HG03342 (cell line): ENCODE measurements around the gene PNKP.

ENCODE experiments used
- ATAC-seq: cut with Tn5 transposase; IDR thresholded peaks from one replicate; pipeline ENCODE4 v1.9.1; 2021; ENCODE audit warnings: mild to moderate bottlenecking, moderate library complexity; ENCODE audit not compliant: unreplicated experiment

Gene PNKP

GRCh38 chr19:49860336-49861102, 6.9 kb downstream of the PNKP start:
- ATAC-seq: no peak

DNA sequence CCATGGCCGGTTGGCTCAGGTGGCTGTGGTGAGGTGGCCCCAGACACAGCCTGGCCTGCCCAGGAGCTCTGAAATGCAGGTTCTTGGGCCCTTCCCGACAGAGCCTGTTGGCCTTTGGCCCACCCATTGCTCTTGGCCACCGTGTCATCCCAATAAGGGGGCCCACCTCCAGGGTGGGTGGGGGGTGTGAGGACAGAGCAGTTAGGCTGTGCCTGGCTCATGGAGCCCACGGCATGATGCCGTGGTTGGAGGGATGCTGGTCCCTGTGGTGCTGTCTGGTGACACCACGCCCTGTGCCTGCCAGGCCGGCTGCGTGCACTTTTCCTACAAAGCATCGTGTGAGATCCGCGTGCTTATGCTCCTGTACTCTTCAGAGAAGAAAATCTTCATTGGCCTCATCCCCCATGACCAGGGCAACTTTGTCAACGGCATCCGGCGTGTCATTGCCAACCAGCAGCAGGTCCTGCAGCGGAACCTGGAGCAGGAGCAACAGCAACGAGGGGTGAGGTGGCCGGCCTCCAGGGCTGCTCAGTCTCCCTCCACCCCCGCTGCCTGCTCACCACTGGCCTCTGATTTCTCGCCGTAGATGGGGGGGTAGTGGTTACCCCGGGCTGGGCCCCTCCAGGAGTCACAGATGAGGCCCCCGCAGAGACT, 7.6 kb downstream of the PNKP start:
- no peak for ATAC-seq

DNA sequence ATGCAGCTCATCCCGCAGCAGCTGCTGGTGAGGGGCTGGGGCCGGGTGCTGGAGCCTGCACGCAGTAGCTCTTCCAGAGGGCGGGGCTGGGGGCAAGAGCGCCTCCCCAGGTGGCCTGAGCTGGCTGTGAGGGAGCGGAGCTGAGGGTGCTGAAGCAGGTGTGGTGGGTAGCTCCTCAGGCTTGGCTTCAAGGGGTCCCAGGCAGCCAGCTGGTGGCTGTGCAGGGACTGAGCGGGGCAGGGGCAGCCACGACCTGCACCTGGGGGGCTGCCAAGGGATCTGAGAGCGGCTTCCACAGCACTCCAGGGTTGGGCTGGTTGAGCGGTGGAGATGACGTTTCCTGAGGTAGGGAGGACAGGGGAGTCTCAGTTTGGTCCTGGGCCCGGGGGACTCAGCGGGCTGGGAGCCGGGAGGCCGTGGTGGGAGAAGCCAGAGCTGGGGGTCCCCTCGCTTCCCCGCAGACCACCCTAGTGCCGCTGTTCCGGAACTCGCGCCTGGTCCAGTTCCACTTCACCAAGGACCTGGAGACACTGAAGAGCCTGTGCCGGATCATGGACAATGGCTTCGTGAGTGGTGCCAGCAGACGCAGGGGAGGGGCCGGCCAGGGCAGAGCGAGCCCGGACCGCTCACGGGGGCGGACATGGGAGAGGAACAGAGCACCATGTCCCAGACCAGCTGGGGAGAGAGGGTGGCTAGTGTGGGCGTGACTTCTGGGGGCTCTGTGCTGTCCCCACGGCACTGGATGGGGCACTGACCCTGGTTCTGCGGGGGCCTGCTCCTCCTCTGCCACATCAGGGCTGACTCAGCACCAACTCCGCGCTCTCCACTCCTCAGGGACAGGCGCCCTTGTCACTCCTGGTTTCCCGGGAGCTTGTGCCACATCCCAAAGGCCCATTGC, 9.0 kb downstream of the PNKP start:
- ATAC-seq: no peak

GRCh38 chr19:49857838-49858087, 9.6 kb downstream of the PNKP start:
- ATAC-seq: no peak

DNA sequence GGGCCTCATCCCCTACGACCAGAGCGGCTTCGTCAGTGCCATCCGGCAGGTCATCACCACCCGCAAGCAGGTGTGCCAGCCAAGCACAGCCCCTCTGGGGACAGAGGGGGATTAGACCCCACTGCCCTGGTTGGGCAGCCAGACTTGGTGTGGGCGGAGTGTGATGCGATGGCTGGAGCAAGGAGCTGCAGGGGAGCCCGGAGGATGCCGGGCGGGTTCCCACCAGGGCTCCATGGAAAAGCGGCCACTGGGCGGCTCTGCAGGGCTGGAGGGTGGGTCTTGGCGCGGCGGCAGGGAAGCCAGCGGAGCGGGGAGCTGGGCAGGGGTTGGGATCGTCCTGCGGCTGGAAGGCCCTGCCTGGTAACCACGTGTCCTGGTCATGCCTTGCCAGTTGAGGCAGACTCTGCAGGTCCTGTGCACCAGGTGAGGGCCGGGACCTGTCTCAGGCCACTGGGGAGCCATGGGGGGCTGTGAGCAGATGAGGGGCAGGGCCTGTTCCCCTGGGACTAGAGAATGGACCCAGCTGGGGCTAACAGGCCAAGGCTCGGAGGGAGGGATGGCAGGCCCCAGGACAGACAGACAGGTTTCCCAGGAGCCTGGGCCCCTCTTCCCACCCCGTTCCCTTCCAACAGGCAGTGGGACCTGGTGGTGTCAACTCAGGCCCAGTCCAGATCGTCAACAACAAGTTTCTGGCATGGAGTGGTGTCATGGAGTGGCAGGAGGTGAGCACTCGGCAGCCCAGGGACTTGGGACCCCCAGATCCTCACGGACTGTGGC, 10.1 kb downstream of the PNKP start:
- no peak for ATAC-seq

DNA sequence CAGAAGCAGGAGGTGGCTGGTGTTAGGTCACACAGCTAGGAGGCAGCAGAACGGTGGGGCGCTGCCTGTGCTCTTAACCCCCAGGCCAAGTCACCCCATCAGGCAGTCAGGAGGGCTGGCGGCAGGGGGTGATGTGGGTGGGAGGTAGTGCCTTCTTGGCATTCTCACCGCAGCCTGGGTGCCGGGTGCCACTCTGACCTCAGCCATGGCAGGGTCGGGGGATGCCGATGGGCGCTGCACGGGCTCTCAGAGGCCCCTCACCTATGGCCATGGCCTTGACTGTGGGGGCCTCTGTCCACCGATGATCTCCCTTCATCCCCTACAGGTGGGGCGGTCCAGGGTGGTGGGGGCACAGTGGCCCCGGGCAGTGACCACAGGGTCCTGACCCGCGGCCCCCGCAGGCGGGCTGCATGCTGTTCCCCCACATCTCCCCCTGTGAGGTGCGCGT, 10.8 kb downstream of the PNKP start:
- no peak for ATAC-seq

- no peak for ATAC-seq
Measured at GRCh38 chr19:49855676-49856573, 11.5 kb downstream of the PNKP start.

- ATAC-seq: no peak
Measured at GRCh38 chr19:49855277-49855675, 12.1 kb downstream of the PNKP start.

- ATAC-seq: no peak
Measured at GRCh38 chr19:49854378-49855263, 12.8 kb downstream of the PNKP start.

DNA sequence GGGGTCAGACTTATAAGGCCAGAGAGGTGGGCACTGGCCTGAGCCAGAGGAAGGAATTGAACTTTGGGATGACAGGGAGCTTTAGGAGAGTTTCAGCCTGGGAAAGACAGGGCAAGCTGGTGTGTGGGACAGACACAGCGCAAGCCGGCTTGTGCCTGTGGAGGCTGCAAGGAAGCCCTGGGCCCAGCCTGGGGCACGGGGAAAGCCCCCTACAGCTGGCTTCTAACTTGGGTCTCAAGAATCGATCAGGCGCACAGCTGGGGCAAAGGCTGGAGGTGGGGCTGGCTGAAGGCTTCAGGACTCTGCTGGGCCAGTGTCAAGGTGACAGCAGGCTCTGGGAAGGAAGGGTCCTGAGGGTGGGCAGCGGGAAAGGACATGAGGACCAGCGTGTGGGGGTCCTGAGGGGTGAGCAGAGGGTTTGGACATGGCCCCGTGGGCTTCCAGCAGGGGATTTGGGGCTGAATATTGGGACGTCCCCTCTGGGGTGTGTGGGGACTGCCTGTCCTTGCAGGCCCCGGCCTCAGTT, 13.5 kb downstream of the PNKP start:
- ATAC-seq: no peak

GRCh38 chr19:49852631-49853126, 14.7 kb downstream of the PNKP start:
- no peak for ATAC-seq

- no peak for ATAC-seq
Measured at GRCh38 chr19:49851456-49852259, 15.7 kb downstream of the PNKP start.

DNA sequence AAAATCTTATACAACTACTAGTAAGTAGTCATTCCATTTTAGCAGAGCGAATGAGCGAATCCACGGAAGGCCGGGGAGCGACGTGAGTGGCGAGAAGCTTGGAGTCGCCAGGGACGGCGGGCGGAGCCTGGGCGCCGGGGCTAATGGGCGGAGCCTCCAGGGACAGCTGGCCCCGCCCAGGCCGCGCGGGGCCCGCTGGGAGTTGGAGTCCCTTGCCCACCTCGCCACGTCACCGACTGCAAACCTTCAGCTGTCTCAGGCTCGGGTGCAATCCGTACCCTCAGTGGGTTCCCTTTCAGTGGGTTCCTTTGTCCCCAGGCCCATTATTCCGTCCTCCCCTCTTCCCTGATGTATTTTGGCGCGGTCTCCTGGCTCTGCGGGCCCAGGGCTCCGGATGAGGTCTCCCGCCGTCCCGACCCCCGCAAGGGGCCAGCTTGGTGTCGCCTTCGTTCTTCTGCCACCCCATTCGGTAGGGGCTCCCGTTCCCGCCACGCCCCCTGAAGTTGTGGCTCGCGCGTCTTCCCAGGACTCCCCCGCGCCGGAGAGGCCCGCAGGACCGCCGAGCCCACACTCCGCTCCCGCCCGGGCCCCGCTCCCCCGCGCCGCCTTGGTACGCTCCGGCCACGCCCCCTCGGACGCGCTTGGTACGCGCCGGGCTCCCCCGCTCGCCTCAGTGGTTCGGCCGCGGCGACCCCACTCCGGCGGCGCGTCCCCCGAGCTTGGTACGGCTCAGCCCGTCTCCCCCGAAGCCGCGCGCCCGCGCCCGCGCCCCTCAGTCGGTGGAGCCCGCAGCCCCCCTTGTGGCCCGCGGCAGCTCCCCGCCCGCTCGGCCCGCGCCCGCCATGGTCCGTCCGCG, 16.7 kb downstream of the PNKP start, which contains the start of gene PTOV1:
TSS of gene PTOV1 (plus strand) at position 673 of the 856 bp plus-strand sequence.
- peak; percentile 61 for ATAC-seq

DNA sequence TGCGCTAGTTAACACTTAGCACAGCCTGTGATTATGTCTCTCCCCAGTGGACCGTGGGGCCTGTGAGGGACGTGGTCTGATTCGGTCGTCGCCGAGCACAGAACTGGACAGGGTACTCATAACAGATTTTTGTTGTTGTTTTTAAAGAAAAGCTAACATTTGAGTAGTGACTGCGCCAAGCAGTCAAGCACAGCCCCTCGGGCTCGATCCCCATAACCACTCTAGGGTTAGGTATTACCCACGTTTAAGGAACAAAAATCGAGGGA, 17.2 kb downstream of the PNKP start:
- ATAC-seq: no peak

DNA sequence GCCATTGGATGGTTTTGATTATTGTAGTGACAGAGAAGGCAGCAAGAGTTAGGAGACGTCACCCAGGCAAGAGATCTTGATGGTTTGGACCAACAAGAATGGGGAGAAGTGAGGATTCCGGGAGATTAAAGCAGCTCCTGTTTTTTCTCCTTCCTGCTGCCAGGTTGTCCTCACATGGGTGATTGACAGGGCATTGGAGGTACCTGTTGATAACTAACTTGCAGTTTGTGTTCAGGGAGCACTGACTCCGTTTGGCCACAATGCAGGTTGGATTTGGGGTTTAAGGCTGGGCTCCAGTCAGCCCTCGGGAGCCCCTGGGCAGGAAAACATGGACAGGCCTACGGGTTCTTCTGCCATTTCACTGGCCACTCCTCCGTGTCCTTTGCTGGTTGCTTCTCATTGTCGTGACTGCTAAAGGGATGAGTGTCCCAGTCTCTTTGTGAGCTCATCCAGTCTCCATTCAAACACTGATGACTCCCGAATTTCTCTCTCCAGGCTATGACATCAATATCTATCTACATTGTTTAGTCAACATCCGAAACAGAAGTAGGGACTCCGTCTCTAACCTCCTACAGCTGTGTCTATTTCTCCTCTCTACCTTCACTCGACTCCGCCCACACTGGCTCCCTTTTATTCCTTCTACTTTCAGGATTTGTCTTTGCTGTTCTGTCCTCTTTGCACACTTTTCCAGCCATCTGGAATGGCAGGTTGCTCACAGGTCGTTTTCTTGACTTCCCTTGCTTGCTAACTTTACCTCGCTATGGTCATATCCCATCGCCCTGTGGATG, 17.7 kb downstream of the PNKP start:
- ATAC-seq: no peak

GRCh38 chr19:49848938-49849337, 18.4 kb downstream of the PNKP start:
- ATAC-seq: no peak
